GM12873 (cell line): ENCODE results near the gene KCNH3.

Experiments
- CTCF ChIP-seq: IDR thresholded peaks from 2 replicates; pipeline ENCODE4 v1.5.1; 2012; ENCODE audit warnings: low read depth, mild to moderate bottlenecking, moderate library complexity, low read length, control low read depth; ENCODE audit not compliant: insufficient read depth; ENCODE audit errors: missing control alignments

KCNH3 gene

GRCh38 chr12:49562233-49562632 lies 23.4 kb downstream of the KCNH3 start:
- TF ChIP-seq CTCF, result no peak

GRCh38 chr12:49562831-49563230 lies 24.0 kb downstream of the KCNH3 start:
- no peak for TF ChIP-seq CTCF

GRCh38 chr12:49563951-49564685 lies 25.3 kb downstream of the KCNH3 start:
- TF ChIP-seq CTCF, result no peak

- TF ChIP-seq CTCF, result no peak
Measured at GRCh38 chr12:49564686-49565405, 26.0 kb downstream of the KCNH3 start.

- TF ChIP-seq CTCF, result no peak
Measured at GRCh38 chr12:49565406-49566265, 26.8 kb downstream of the KCNH3 start.

GRCh38 chr12:49566361-49566760 lies 27.5 kb downstream of the KCNH3 start:
- TF ChIP-seq CTCF, result no peak

- TF ChIP-seq CTCF, result no peak
Measured at GRCh38 chr12:49567302-49567610, 28.4 kb downstream of the KCNH3 start.
